ENCODE measurements around the gene NBPF26. TPM values are rescaled to one million over a fixed set of nuclear protein-coding genes. Genes with fewer than 3 reads are reported as not detected.
A peak's percentile ranks its signal among the peaks of the same experiment; 100 is the strongest.
"Not testable (repeated sequence)": the region's sequence is repeated elsewhere in the genome, so short reads cannot be mapped to it uniquely, and the experiment has no call there.

NBPF26 gene
- total and polyA plus RNA-seq, 9 of the 15 experiments (the other 6 are each of a cell fraction or from before 2014, with no cell fraction given): 0.13 to 6.6 (median 5.2) TPM

DNA sequence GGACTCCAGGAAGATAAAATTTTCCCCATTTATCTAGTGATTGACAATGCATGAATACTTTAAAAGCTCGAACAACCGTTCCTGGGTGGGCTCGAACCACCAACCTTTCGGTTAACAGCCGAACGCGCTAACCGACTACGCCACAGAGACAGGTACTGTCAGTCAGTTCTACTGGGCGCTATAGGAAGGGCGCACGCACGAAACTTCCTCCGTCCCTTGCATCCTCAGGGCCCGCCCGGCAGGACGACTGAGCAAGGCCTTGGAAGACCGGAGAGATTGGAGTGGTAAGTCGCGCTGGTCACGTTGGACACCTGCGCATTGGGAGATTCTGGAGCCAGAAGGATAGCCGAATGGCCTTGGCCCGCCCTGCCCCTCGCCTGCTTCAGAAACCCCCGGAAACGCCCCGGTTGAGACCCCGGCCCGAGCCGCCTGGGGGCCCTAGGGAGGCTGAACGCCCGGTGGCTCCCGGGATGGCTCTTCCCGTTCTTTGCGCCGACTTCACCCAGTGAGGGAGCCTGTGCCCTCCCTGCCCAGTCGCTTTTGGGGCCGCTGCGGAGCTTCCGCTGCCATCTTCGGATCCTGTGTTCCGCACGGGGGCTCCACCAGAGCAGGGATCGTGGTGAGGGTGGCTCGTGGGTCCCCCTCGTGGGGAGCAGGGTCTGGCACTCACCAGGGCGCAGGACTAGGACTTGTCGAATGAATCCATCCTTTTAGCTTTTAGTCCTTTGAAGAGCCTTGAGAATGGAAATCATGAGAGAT, 120.6 kb downstream of the NBPF26 start (continued):
- TF ChIP-seq PKNOX1 (IDR thresholded peaks at IDR 0.05) (peak; percentile 89), TBP (optimal IDR thresholded peaks at IDR 0.05; ENCODE audit: low read depth, low read length) (peak; percentile 74), ZBTB7A (IDR thresholded peaks at IDR 0.05; ENCODE audit: borderline replicate concordance, control insufficient read depth, low read depth, low read length) (0 out of 2 replicates have a peak, but pooled peaks have one; percentile 41), FOXM1 (CRISPR knock-in tag; IDR thresholded peaks at IDR 0.05; ENCODE audit: low read depth) (0 out of 2 replicates have a peak, but pooled peaks have one; percentile 39), CTCFL (IDR thresholded peaks at IDR 0.05; ENCODE audit: borderline replicate concordance, insufficient read depth, low read depth, low read length, poor library complexity, severe bottlenecking) (peak; percentile 26), SP1 (CRISPR knock-in tag; IDR thresholded peaks at IDR 0.05) (peak; percentile 75), EP300 (IDR thresholded peaks at IDR 0.05; ENCODE audit: low read length) (peak; percentile 34; the same call in 1 of the 2 replicates), CTCF (IDR thresholded peaks at IDR 0.05 in 2 of 3, conservative IDR thresholded peaks at IDR 0.05 in 1 of 3; ENCODE audit: insufficient read depth in 2 of 3, low read depth in 1 of 3, low read length in 3 of 3) (peak in 2 of 3 experiments; percentile 52 to 72; a peak in 4 of 6 replicates), POLR2G (IDR thresholded peaks at IDR 0.05; ENCODE audit: low read depth, low read length) (peak; percentile 70), NRF1 (conservative IDR thresholded peaks at IDR 0.05 in 1 of 2, IDR thresholded peaks at IDR 0.05 in 1 of 2) (peak; percentile 83 to 86), ZNF263 (CRISPR knock-in tag; IDR thresholded peaks at IDR 0.05; ENCODE audit: borderline replicate concordance) (peak; percentile 37; the same call in 1 of the 2 replicates), NFIC (IDR thresholded peaks at IDR 0.05) (peak; percentile 73), POLR2H (tag; IDR thresholded peaks at IDR 0.05; ENCODE audit: low read depth) (peak; percentile 99), ATF7 (IDR thresholded peaks at IDR 0.05) (peak; percentile 60), HDAC1 (IDR thresholded peaks at IDR 0.05) (0 out of 4 replicates have a peak, but pooled peaks of 1 of the 2 experiments have one; percentile 56), BDP1 (IDR thresholded peaks at IDR 0.05; ENCODE audit: insufficient read depth, insufficient read length) (peak; percentile 46), TBL1XR1 (IDR thresholded peaks at IDR 0.05; ENCODE audit: low read length in 2 of 2) (peak in 1 of 2 experiments; percentile 79; a peak in 2 of 4 replicates), POLR3A (IDR thresholded peaks at IDR 0.05; ENCODE audit: borderline replicate concordance, extremely low read depth, insufficient read depth, insufficient read length) (peak; percentile 78), BRD9 (IDR thresholded peaks at IDR 0.05; ENCODE audit: low read depth, partially characterized antibody) (peak; percentile 95)
- not testable (repeated sequence) for TF ChIP-seq FOXM1 (IDR thresholded peaks at IDR 0.05; ENCODE audit: low read depth)
- TF ChIP-seq, protein P1, sequence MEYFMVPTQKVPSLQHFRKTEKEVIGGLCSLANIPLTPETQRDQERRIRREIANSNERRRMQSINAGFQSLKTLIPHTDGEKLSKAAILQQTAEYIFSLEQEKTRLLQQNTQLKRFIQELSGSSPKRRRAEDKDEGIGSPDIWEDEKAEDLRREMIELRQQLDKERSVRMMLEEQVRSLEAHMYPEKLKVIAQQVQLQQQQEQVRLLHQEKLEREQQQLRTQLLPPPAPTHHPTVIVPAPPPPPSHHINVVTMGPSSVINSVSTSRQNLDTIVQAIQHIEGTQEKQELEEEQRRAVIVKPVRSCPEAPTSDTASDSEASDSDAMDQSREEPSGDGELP (CRISPR knock-in tag; IDR thresholded peaks at IDR 0.05; ENCODE audit: borderline replicate concordance): peak; percentile 30; the same call in 1 of the 2 replicates
